Lower lobe of right lung (tissue), 2 donors: Measurements from ENCODE around the gene SAMD4B. TPM values are rescaled to one million over a fixed set of nuclear protein-coding genes. Genes with fewer than 3 reads are reported as not detected.

ENCODE experiments used
- ATAC-seq, 2 donors: fragments of 200-7000 bp; cut with Tn5 transposase; one replicate each; pipeline ENCODE4 v1.9.1; 2020 to 2022; ENCODE audit warnings: mild to moderate bottlenecking in 2 of 2, moderate library complexity in 2 of 2
- DNase-seq: peaks from one replicate; pipeline ENCODE4 v3.0.0-alpha.2; 2020
- H3K27ac ChIP-seq: fragments of 200-600 bp; one replicate; pipeline ENCODE4 v1.8.0; 2022
- H3K27me3 ChIP-seq: fragments of 200-600 bp; one replicate; pipeline ENCODE4 v1.8.0; 2022; ENCODE audit warnings: low read depth
- H3K36me3 ChIP-seq: fragments of 200-600 bp; one replicate; pipeline ENCODE4 v1.8.0; 2022; ENCODE audit warnings: mild to moderate bottlenecking
- H3K4me1 ChIP-seq: fragments of 200-600 bp; one replicate; pipeline ENCODE4 v1.8.0; 2022
- H3K4me3 ChIP-seq: fragments of 200-600 bp; one replicate; pipeline ENCODE4 v1.8.0; 2022; ENCODE audit warnings: mild to moderate bottlenecking
- H3K9me3 ChIP-seq: fragments of 200-600 bp; one replicate; pipeline ENCODE4 v1.8.0; 2022
- CTCF ChIP-seq: fragments of 200-600 bp; IDR thresholded peaks from one replicate; pipeline ENCODE4 v1.8.0; 2022; ENCODE audit warnings: antibody characterized with exemption, mild to moderate bottlenecking
- intact Hi-C: fragments of 100-400 bp; cut with DNase I; formaldehyde crosslinking; loops from one replicate; pipeline ENCODE4 v1.11.0; 2022
- total RNA-seq: library from RNA; stranded (reverse); fragmentation: NEBNext Ultra II Directional; extraction: Animal tissue kit (Norgen Biotek cat#: 25700); gene quantifications from one replicate; pipeline ENCODE4 v1.2.1, GENCODE V29; 2021
- donor health status: DM: no; HTN: yes; CAD: no; lungs with severe emphysema.

Gene SAMD4B
- total RNA-seq, 1 donor from 2014 or later = 74.4 TPM

GRCh38 chr19:39325778-39326665 lies 16.2 kb upstream of the SAMD4B start:
- Histone ChIP-seq H3K4me1 (peaks cover 10% of the 10 kb centered on the region), H3K4me3 (no peak overlapping the region), H3K27me3 (no peaks in the 10 kb centered on the region), H3K27ac (no peak overlapping the region), H3K36me3 (peaks cover 23% of the 10 kb centered on the region), H3K9me3 (no peaks in the 10 kb centered on the region)
- DNase-seq (no peak), ATAC-seq (no peak)
- intact Hi-C loops = loop anchor here (10.0 kb wide), 1 partner anchor 201 kb away; the partner anchor contains the start of gene PAK4
- no peak for TF ChIP-seq CTCF

DNA sequence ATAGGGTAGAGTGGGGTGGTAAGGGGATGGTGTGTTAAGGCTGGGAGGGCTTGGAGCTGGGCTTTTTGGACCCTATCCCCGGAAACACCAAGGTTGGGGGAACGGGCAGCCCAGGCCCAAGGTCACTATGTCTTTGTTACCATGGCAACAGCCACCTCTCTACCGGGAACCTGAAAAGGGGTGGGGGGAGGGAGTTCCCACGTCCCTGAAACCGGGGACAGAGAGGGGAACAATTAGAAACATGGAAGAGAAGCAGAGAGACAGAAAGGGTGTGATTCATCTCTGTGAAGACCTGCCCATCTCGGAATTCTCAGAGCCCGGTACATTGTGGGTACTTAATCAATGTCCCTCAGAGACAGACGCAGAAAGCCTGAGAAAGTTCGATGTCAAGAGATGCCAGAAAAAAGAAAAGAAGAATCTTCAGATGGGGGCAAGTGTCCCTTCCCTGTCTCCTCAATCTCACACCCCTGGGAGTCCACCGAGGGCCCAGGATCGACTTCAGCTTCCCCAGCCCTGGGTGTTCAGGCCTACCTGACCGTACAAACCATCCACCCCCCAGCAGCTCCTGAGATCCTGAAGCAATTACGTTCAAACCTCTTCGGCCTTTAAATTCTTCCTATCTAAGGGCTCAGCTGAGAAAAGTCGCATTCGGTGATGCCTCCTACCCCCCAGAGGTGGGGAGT lies 14.7 kb upstream of the SAMD4B start:
- no peak for DNase-seq
- peak in 1 of 2 donors; percentile 17 for ATAC-seq
- Histone ChIP-seq H3K27me3 (no peaks in the 10 kb centered on the region), H3K27ac (no peak overlapping the region), H3K36me3 (peaks cover 30% of the 10 kb centered on the region), H3K4me3 (no peak overlapping the region), H3K4me1 (peaks cover 10% of the 10 kb centered on the region), H3K9me3 (no peaks in the 10 kb centered on the region)
- no peak for TF ChIP-seq CTCF
- intact Hi-C loops = loop anchor here (10.0 kb wide), 1 partner anchor 203 kb away; the partner anchor contains the start of gene PAK4

- Histone ChIP-seq H3K36me3 (peaks cover 30% of the 10 kb centered on the region), H3K4me1 (peaks cover 10% of the 10 kb centered on the region), H3K27me3 (no peaks in the 10 kb centered on the region), H3K4me3 (no peak overlapping the region), H3K9me3 (no peaks in the 10 kb centered on the region), H3K27ac (no peak overlapping the region)
- peak; percentile 87 to 89 for ATAC-seq
- intact Hi-C loops = loop anchor here (10.0 kb wide), 1 partner anchor 203 kb away; the partner anchor contains the start of gene PAK4
- peak; percentile 94 for TF ChIP-seq CTCF
- peak; percentile 89 for DNase-seq
These were observed 14.0 kb upstream of the SAMD4B start for GRCh38 chr19:39328046-39328705.

GRCh38 chr19:39329948-39330347 lies 12.3 kb upstream of the SAMD4B start:
- DNase-seq = no peak
- ATAC-seq = no peak

More at GRCh38 chr19:39329948-39330347, 12.3 kb upstream of the SAMD4B start:
- Histone ChIP-seq H3K9me3 (no peaks in the 10 kb centered on the region), H3K4me1 (peaks cover 14% of the 10 kb centered on the region), H3K36me3 (peaks cover 30% of the 10 kb centered on the region), H3K27me3 (no peaks in the 10 kb centered on the region), H3K4me3 (no peak overlapping the region), H3K27ac (no peak overlapping the region)
- no peak for TF ChIP-seq CTCF
- intact Hi-C loops = loop anchor here (10.0 kb wide), 1 partner anchor 205 kb away; the partner anchor contains the start of gene PAK4
